Measurements from ENCODE around the gene LSM3.

The LSM3 gene

DNA sequence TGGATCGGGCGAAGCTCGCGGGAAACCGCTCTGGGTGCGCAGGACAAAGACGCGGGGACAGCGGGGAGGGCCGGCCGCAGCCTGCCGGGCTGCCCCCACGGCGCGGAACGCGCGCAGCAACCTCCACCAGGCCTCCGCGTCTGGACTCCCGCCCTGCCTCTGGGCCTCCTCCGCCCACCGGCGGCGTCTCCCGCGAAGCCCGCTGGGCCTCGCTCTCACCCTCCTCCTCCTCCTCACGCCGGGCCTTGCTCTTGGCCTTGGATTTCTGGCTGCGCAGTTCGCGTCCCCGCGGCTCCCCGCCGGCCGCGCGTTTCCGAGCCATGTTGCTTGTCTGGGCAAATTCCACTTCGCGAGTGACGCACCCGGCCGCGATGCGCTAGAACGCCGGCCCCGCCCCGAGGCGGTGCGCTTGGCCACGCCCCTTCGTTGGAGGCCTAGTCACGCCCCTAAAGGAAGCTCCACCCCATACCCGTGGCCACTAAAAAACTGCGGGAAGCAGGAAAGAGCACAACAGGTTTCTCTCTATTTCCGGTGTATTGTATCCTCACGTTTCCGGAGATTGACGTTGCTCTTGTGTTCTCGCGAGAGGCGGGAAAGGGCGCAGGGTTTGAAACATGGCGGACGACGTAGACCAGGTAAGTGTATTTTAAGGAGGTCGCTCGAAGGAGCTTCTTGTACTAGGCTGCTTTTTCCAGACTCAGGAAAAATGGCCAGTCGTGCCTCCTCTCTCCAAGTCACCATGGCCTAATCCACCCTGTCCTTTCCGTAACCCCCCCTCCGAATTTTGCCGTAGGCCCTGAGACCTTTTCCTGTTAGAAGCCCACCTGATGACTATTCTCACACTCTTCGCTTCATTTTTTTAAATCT is at the start of gene LSM3, which contains the start of gene XPC:
Gene LSM3, plus strand, starts transcription at position 571 of the 867 bp plus-strand sequence. Its CDS starts 44 bp downstream, at position 615.
Gene XPC, minus strand, starts transcription at position 355 of the 867 bp plus-strand sequence. Its CDS starts 33 bp downstream, at position 322.
- DNase-seq (ENCODE audit: low read depth in 2 of 3, low spot score in 2 of 3), result peak; percentile 88 to 95 (median 94)

DNA sequence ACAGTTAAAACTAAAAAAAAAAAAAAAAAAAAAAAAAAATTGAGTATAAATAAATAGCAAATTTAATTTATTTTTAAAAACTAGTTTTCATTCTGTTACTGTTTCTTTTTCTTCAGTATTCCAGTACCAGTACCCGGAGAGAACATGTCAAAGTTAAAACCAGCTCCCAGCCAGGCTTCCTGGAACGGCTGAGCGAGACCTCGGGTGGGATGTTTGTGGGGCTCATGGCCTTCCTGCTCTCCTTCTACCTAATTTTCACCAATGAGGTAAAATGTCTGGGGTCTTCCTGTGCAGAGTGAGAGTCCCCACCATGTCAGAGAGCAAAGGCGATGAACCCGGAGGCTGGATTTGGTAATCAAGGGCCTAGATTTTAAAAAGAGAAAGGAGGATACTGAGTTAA is 49.3 kb upstream of the LSM3 start:
- no peak for DNase-seq (ENCODE audit: low read depth in 2 of 3, low spot score in 2 of 3)

DNA sequence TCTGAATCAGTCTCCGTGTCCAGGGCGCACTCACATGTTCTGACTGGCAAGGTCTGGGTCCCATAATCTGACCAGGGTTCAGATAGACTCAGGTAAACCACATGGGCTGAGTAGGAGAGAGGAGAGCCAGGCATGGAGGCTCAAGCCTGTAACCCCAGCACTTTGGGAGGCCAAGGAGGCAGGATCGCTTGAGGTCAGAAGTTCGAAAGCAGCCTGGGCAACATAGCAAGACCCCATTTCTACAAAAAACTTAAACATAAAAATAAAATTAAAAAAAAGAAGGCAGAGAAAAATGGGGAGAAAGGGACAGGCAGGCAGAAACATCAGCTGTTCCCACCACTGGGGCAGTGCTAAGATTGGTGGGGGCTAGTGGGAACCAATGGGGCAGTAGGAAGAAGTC is 48.4 kb upstream of the LSM3 start:
- DNase-seq (ENCODE audit: low read depth in 2 of 3, low spot score in 2 of 3), result no peak

GRCh38 chr3:14130707-14131106 is 47.9 kb upstream of the LSM3 start:
- DNase-seq (ENCODE audit: low read depth in 2 of 3, low spot score in 2 of 3), result no peak

- DNase-seq (ENCODE audit: low read depth in 2 of 3, low spot score in 2 of 3), result no peak
These were observed 47.5 kb upstream of the LSM3 start for GRCh38 chr3:14131134-14131533.

- DNase-seq (ENCODE audit: low read depth in 2 of 3, low spot score in 2 of 3), result no peak
These were observed 46.5 kb upstream of the LSM3 start for GRCh38 chr3:14132120-14132519.

DNA sequence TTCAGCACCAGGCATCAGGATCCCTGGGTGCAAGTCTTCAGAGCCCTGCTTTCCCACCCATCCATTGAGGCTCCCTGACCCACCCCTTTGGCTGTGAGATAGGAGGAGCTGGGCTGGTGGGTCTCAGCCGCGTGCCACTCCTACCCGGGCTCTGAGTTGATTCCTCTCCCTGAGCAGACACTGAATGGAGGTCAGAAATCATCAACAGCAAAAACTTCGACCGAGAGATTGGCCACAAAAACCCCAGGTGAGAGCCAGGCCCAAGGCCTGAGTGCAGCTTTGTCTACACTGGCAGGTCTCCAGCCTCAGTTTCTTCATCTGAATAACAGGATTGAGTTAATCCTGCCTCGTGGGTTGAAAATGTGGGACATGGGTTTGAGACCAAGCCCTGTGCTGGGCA is 45.9 kb upstream of the LSM3 start:
- DNase-seq (ENCODE audit: low read depth in 2 of 3, low spot score in 2 of 3), result no peak

DNA sequence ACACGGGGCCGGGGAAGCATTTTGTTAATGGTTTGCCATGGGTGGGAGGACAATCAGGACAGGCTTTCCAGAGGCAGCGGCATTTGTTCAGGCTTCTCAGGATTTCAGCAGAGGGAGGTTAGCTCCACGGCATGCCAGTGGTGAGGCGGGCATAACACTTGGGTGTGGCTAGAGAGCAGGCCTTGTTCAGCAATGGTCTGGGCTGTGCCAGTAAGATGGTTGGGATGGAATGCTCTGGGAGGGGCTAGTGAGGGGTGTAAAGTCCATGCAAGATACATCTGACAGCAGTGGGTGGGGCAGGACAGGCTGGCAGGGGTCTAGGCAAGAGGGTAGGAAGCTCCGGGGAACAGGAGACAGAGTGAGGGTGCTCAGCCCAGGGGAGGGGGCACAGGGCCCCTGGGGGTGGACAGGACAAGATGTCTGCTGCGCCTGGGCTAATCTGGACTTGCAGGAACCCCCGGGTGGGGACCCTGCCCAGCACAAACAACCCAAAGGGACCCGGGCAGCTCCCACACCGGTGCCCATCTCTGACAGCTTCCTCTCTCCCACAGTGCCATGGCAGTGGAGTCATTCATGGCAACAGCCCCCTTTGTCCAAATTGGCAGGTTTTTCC is 45.3 kb upstream of the LSM3 start:
- no peak for DNase-seq (ENCODE audit: low read depth in 2 of 3, low spot score in 2 of 3)

DNA sequence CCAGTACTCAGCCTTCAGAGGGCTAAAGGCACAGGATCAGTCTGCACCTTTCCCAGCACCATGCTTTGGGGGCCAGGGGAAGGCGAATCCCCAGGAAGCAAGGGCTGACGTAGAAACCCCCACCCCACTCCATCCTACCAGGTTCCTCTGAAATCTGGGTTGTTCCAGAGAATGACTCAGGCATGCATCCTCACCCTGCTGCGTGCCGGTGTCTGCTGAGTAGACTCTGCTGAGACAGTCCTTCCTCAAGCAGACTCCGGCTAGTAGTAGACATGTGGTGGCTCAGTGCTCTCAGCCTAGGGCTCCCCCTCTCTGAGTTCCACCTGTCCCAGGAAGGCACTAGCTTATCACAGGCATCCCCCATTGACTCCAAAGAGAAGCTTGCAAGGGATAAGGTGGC is 44.7 kb upstream of the LSM3 start:
- no peak for DNase-seq (ENCODE audit: low read depth in 2 of 3, low spot score in 2 of 3)

GRCh38 chr3:14134291-14134690 is 44.3 kb upstream of the LSM3 start:
- no peak for DNase-seq (ENCODE audit: low read depth in 2 of 3, low spot score in 2 of 3)

- no peak for DNase-seq (ENCODE audit: low read depth in 2 of 3, low spot score in 2 of 3)
These were observed 43.0 kb upstream of the LSM3 start for GRCh38 chr3:14135581-14135980.

GRCh38 chr3:14137004-14137403 is 41.6 kb upstream of the LSM3 start:
- no peak for DNase-seq (ENCODE audit: low read depth in 2 of 3, low spot score in 2 of 3)

GRCh38 chr3:14137445-14137844 is 41.2 kb upstream of the LSM3 start:
- no peak for DNase-seq (ENCODE audit: low read depth in 2 of 3, low spot score in 2 of 3)

- DNase-seq (ENCODE audit: low read depth in 2 of 3, low spot score in 2 of 3), result no peak
These were observed 40.3 kb upstream of the LSM3 start for GRCh38 chr3:14138109-14138877.

DNA sequence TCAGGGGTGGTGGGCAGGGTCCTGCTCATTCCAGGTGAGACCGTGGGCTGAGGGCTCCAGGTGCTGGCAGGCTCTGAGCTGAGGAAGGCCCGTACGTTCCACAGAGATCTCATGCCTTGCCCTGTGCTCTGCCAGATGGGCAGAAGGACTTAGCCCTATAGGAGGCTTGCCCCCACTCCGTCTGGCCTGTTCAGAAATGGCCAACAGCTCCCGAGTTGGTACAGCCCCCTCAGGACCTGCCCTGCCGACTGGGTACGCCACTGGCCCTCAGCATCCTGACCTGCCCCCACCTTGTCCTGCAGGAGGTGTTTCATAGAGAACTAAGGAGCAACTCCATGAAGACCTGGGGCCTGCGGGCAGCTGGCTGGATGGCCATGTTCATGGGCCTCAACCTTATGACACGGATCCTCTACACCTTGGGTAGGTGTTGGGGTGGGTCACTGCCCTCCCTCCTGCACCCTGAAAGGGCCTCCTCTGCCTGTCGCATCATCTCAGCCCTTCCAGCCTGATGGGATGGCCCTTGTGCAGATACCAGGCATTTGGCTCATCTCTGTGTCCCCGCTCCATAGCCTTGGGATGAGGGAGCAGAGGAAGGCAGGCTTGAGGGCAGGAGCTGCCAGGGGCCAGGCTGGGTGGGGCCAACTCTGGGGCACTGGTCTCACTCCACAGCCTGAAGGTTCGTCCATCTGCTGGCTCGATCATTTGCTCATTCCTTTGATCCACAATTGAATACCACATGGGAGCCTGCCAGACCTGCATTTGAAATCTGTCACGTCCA is 39.5 kb upstream of the LSM3 start:
- DNase-seq (ENCODE audit: low read depth in 2 of 3, low spot score in 2 of 3), result no peak

DNA sequence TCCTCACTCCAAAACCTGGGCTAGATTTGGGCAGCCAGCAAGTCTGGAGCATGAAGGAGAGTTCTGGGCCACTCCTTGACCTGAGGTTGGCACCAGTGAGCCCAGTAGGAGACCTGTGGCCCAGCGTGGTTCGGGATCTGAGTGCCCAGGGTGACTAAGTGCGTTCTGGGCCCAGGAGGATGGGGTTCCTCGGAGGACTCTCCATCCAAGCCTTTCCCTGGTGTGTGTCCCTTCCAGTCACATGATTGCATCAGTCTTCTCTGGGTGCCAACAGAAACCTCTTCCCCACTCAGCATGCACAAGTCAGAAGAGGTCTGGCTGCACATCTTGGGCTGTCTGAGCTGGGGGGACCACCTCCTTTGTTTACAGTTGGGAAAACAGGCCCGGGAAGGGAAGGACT is 38.8 kb upstream of the LSM3 start:
- no peak for DNase-seq (ENCODE audit: low read depth in 2 of 3, low spot score in 2 of 3)

GRCh38 chr3:14140668-14141067 is 37.9 kb upstream of the LSM3 start:
- DNase-seq (ENCODE audit: low read depth in 2 of 3, low spot score in 2 of 3), result no peak

DNA sequence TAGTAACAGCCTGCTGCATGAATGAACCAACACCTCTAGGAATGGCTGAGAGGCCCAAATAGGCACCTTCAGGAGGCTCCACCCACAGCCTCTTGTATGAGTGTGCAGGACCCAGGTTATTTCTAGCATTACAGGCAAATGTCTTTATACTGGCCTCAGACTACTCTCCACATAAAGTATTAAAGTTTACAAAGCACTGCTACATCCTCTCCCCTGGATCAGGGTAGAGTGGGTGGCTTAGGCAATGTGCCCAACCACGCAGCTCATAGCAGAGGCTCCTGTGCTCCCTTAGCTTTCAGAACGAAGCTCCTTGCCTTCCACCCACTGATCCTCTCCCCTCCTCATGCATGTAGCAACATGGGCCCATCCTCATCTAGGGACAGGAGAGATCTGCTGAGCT is 37.5 kb upstream of the LSM3 start:
- DNase-seq (ENCODE audit: low read depth in 2 of 3, low spot score in 2 of 3), result no peak

DNA sequence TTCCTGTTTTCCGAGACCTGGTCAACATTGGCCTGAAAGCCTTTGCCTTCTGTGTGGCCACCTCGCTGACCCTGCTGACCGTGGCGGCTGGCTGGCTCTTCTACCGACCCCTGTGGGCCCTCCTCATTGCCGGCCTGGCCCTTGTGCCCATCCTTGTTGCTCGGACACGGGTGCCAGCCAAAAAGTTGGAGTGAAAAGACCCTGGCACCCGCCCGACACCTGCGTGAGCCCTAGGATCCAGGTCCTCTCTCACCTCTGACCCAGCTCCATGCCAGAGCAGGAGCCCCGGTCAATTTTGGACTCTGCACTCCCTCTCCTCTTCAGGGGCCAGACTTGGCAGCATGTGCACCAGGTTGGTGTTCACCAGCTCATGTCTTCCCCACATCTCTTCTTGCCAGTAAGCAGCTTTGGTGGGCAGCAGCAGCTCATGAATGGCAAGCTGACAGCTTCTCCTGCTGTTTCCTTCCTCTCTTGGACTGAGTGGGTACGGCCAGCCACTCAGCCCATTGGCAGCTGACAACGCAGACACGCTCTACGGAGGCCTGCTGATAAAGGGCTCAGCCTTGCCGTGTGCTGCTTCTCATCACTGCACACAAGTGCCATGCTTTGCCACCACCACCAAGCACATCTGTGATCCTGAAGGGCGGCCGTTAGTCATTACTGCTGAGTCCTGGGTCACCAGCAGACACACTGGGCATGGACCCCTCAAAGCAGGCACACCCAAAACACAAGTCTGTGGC is 36.8 kb upstream of the LSM3 start:
- DNase-seq (ENCODE audit: low read depth in 2 of 3, low spot score in 2 of 3), result no peak

DNA sequence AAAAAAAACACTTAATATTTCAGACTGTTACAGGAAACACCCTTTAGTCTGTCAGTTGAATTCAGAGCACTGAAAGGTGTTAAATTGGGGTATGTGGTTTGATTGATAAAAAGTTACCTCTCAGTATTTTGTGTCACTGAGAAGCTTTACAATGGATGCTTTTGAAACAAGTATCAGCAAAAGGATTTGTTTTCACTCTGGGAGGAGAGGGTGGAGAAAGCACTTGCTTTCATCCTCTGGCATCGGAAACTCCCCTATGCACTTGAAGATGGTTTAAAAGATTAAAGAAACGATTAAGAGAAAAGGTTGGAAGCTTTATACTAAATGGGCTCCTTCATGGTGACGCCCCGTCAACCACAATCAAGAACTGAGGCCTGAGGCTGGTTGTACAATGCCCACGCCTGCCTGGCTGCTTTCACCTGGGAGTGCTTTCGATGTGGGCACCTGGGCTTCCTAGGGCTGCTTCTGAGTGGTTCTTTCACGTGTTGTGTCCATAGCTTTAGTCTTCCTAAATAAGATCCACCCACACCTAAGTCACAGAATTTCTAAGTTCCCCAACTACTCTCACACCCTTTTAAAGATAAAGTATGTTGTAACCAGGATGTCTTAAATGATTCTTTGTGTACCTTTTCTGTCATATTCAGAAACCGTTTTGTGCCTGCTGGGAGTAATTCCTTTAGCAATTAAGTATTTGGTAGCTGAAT is 35.9 kb upstream of the LSM3 start:
- no peak for DNase-seq (ENCODE audit: low read depth in 2 of 3, low spot score in 2 of 3)
